ENCODE measurements around the gene MAPRE2. TPM values are rescaled to one million over a fixed set of nuclear protein-coding genes. Genes with fewer than 3 reads are reported as not detected.

The MAPRE2 gene
- total and polyA plus RNA-seq, 2 experiments from 2014 or later: 11.2 to 16.1 TPM

GRCh38 chr18:35172451-35173035 lies 131.3 kb downstream of the MAPRE2 start:
- TF ChIP-seq EZH2phosphoT487 (IDR thresholded peaks at IDR 0.05; ENCODE audit: insufficient read depth, low read depth) (no peak), EZH2 (IDR thresholded peaks at IDR 0.05; ENCODE audit: insufficient read depth, poor library complexity, severe bottlenecking) (no peak)
- H3K36me3 ChIP-seq (ENCODE audit: low read depth): no peaks in the 10 kb centered on the region
- H3K9ac ChIP-seq: no peak overlapping the region
- H3K4me2 ChIP-seq (ENCODE audit: unreplicated experiment): no peak overlapping the region
- H4K20me1 ChIP-seq (ENCODE audit: insufficient read depth): no peaks in the 10 kb centered on the region
- H3K4me1 ChIP-seq (ENCODE audit: insufficient read depth): no peaks in the 10 kb centered on the region
- 90 to 99% methylated on average over 2 of the region's 2 CpGs for WGBS, 2 experiments (ENCODE audit: low coverage in 1 of 2, low lambda C conversion rate in 2 of 2, missing lambda C conversion rate in 2 of 2)
- H2AFZ ChIP-seq: no peak overlapping the region
- H3K4me3 ChIP-seq: no peak overlapping the region
- in situ Hi-C loops (cut with MboI): no loop called here
- peaks cover 3% of the 10 kb centered on the region; the same call in 1 of the 2 replicates for H3F3A ChIP-seq (ENCODE audit: insufficient read depth)
- DNase-seq: no peak
- H3K9me3 ChIP-seq (ENCODE audit: low read depth): no peaks in the 10 kb centered on the region
- no peaks in the 10 kb centered on the region for H3K9me2 ChIP-seq (ENCODE audit: insufficient read depth)
- no peak overlapping the region for H3K27ac ChIP-seq
- H3K27me3 ChIP-seq (replicated peaks; ENCODE audit: insufficient read depth): no peaks in the 10 kb centered on the region
- no peaks in the 10 kb centered on the region for H3K79me2 ChIP-seq (ENCODE audit: insufficient read depth)

GRCh38 chr18:35174093-35174731 lies 133.0 kb downstream of the MAPRE2 start:
- Histone ChIP-seq H2AFZ (no peak overlapping the region), H3K9me2 (ENCODE audit: insufficient read depth) (no peaks in the 10 kb centered on the region), H3K9ac (no peak overlapping the region), H3K27ac (no peak overlapping the region), H3K36me3 (ENCODE audit: low read depth) (no peaks in the 10 kb centered on the region), H3K4me2 (ENCODE audit: unreplicated experiment) (no peak overlapping the region), H3K4me3 (no peak overlapping the region), H3F3A (ENCODE audit: insufficient read depth) (peaks cover 9% of the 10 kb centered on the region; the same call in 1 of the 2 replicates), H3K9me3 (ENCODE audit: low read depth) (no peaks in the 10 kb centered on the region), H4K20me1 (ENCODE audit: insufficient read depth) (no peaks in the 10 kb centered on the region), H3K4me1 (ENCODE audit: insufficient read depth) (peaks cover 10% of the 10 kb centered on the region), H3K79me2 (ENCODE audit: insufficient read depth) (no peaks in the 10 kb centered on the region), H3K27me3 (replicated peaks; ENCODE audit: insufficient read depth) (no peaks in the 10 kb centered on the region)
- WGBS, 2 experiments (ENCODE audit: low coverage in 1 of 2, low lambda C conversion rate in 2 of 2, missing lambda C conversion rate in 2 of 2): 66 to 80% methylated on average over 2 to 5 of the region's 5 CpGs
- in situ Hi-C loops (cut with MboI): no loop called here
- no peak for TF ChIP-seq EZH2phosphoT487 (IDR thresholded peaks at IDR 0.05; ENCODE audit: insufficient read depth, low read depth)
- TF ChIP-seq EZH2 (IDR thresholded peaks at IDR 0.05; ENCODE audit: insufficient read depth, poor library complexity, severe bottlenecking): no peak
- DNase-seq: no peak

GRCh38 chr18:35174745-35175144 lies 133.5 kb downstream of the MAPRE2 start:
- WGBS, 2 experiments (ENCODE audit: low coverage in 1 of 2, low lambda C conversion rate in 2 of 2, missing lambda C conversion rate in 2 of 2): 77 to 89% methylated on average over 2 of the region's 2 CpGs
- no peak overlapping the region for H2AFZ ChIP-seq
- no peak for TF ChIP-seq EZH2 (IDR thresholded peaks at IDR 0.05; ENCODE audit: insufficient read depth, poor library complexity, severe bottlenecking)
- no peak for TF ChIP-seq EZH2phosphoT487 (IDR thresholded peaks at IDR 0.05; ENCODE audit: insufficient read depth, low read depth)
- H3K9me3 ChIP-seq (ENCODE audit: low read depth): no peaks in the 10 kb centered on the region
- H3K4me2 ChIP-seq (ENCODE audit: unreplicated experiment): no peak overlapping the region
- peaks cover 9% of the 10 kb centered on the region; the same call in 1 of the 2 replicates for H3F3A ChIP-seq (ENCODE audit: insufficient read depth)
- no peak overlapping the region for H3K4me3 ChIP-seq
- no peaks in the 10 kb centered on the region for H3K36me3 ChIP-seq (ENCODE audit: low read depth)
- H3K9me2 ChIP-seq (ENCODE audit: insufficient read depth): no peaks in the 10 kb centered on the region
- H3K27me3 ChIP-seq (replicated peaks; ENCODE audit: insufficient read depth): no peaks in the 10 kb centered on the region
- no peaks in the 10 kb centered on the region for H3K79me2 ChIP-seq (ENCODE audit: insufficient read depth)
- no peak for DNase-seq
- in situ Hi-C loops (cut with MboI): no loop called here
- H3K27ac ChIP-seq: no peak overlapping the region
- no peak overlapping the region for H3K9ac ChIP-seq
- peaks cover 10% of the 10 kb centered on the region for H3K4me1 ChIP-seq (ENCODE audit: insufficient read depth)
- H4K20me1 ChIP-seq (ENCODE audit: insufficient read depth): no peaks in the 10 kb centered on the region

- Histone ChIP-seq H2AFZ (no peak overlapping the region), H3K27me3 (replicated peaks; ENCODE audit: insufficient read depth) (no peaks in the 10 kb centered on the region), H3K9me2 (ENCODE audit: insufficient read depth) (no peaks in the 10 kb centered on the region), H4K20me1 (ENCODE audit: insufficient read depth) (no peaks in the 10 kb centered on the region), H3K27ac (no peak overlapping the region), H3K4me1 (ENCODE audit: insufficient read depth) (peaks cover 10% of the 10 kb centered on the region), H3K9ac (no peak overlapping the region), H3K79me2 (ENCODE audit: insufficient read depth) (no peaks in the 10 kb centered on the region), H3K36me3 (ENCODE audit: low read depth) (no peaks in the 10 kb centered on the region), H3F3A (ENCODE audit: insufficient read depth) (peaks cover 9% of the 10 kb centered on the region; the same call in 1 of the 2 replicates), H3K4me2 (ENCODE audit: unreplicated experiment) (no peak overlapping the region), H3K9me3 (ENCODE audit: low read depth) (no peaks in the 10 kb centered on the region), H3K4me3 (no peak overlapping the region)
- WGBS, 2 experiments (ENCODE audit: low coverage in 1 of 2, low lambda C conversion rate in 2 of 2, missing lambda C conversion rate in 2 of 2): 84 to 85% methylated on average over 3 of the region's 3 CpGs
- TF ChIP-seq EZH2phosphoT487 (IDR thresholded peaks at IDR 0.05; ENCODE audit: insufficient read depth, low read depth): no peak
- no peak for TF ChIP-seq EZH2 (IDR thresholded peaks at IDR 0.05; ENCODE audit: insufficient read depth, poor library complexity, severe bottlenecking)
- DNase-seq: no peak
- in situ Hi-C loops (cut with MboI): no loop called here
Measured at GRCh38 chr18:35176925-35177324, 135.7 kb downstream of the MAPRE2 start.
